HPDE6-E6E7 (cell line): Measurements from ENCODE around the gene TMC6.
"Not testable (repeated sequence)": the region's sequence is repeated elsewhere in the genome, so short reads cannot be mapped to it uniquely, and the experiment has no call there.

Source experiments
- DNase-seq: peaks from one replicate; pipeline ENCODE4 v3.0.0; 2011; ENCODE audit warnings: missing footprints; ENCODE audit errors: extremely low spot score

TMC6 gene

GRCh38 chr17:78159575-78160158 is 31.1 kb upstream of the TMC6 start:
- peak; percentile 85 for DNase-seq

DNA sequence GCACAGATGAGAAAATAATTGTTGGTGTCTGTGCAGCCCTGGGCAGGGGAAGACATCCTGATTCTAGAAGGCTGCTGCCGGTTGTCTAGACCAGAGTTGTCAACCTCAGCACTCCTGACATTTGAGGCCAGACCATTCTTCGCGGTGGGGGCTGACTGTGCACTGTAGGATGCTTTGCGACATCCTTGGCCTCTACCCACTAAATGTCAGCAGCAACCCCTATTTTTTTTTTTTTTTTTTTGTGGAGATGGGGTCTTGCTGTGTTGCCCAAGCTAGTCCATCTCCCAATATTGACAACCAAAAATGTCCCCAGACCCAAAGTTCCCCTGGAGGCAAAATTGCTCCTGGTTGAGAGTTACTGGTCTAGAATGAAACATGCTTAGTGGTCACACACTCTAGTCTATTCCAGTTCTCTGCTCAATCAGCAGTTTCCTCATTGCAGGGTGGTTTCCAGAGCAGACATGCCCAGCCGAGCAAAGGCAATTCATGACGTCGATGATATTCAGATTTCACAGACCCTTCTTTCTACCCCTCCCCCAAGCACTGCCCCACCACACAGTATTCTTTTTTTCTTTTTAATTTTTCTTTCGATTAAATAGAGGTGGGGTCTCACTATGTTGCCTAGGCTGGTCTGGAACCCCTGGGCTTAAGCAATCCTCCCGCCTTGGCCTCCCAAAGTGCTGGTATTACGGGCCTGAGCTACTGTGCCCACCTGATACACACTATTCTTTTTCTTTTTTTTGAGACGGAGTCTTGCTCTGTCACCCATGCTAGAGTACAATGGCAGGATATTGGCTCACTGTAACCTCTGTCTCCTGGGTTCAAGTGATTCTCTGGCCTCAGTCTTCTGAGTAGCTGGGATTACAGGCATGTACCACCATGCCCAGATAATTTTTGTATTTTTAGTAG is 26.6 kb upstream of the TMC6 start:
- no peak for DNase-seq

GRCh38 chr17:78151514-78152008 is 23.0 kb upstream of the TMC6 start:
- DNase-seq, result peak; percentile 70

DNA sequence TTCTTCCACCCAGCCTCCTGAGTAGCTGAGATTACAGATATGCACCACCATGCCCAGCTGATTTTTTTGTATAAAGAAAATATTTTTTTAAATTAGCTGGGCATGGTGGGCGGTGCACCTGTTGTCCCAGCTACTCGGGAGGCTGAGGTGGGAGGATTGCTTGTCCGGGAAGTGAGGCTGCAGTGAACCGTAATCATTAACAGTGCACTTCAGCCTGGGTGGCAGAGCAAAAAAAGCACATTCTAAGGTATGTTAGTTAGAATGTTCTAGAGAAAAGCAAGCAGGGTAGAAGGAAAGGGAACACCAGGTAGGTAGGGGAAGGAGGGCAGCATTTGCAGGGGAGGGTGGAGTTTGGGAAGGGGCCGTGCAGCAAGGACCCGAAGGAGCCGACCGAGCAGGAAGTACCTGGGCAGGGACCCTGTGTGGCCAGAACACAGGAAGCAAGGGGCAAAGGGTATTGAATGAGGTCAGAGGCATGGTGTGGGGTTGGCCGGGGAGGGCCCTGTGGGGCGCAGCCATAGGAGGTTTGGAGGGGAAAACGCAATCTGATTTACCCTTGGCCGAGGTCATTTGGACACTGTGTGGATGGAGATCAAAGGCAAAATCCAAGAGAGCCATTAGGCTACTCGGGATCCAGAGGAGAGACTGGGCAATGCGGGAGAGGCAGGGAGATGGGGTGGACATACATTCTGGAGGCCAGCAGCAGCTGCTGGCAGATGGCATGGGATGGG is 19.9 kb upstream of the TMC6 start:
- DNase-seq, result no peak

DNA sequence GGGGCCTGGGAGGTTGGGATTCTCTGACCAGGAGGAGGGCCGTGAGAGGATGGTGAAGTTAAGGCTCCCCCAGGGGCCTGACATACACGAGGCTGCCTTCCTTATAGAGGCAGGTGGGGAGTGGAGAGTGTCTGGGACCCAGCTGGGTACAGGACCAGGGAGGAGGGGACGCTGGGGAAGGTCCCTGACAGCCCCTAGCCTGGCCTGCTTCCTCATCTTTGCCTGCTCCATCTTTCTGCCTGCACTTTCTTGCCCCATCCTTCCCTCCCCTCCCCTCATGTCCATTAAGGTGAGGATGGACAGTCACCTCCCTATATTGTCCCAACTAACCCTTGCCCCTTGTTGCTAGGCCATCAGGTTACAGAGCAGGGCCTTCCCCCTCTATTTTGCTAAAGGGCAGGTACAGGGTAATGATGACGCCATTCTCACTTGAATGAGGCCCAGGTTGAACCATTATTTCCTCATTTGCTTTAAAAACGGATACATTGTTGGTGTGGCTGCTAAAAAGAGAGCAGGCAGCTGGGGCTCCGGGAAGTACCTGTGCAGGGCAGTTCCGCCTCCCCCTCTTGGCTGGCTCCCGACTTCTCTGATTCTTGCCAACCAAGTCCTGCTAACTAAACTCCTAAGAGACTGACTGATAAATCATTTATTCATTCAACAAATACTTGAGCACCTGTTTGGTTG is 18.9 kb upstream of the TMC6 start:
- DNase-seq, result no peak

DNA sequence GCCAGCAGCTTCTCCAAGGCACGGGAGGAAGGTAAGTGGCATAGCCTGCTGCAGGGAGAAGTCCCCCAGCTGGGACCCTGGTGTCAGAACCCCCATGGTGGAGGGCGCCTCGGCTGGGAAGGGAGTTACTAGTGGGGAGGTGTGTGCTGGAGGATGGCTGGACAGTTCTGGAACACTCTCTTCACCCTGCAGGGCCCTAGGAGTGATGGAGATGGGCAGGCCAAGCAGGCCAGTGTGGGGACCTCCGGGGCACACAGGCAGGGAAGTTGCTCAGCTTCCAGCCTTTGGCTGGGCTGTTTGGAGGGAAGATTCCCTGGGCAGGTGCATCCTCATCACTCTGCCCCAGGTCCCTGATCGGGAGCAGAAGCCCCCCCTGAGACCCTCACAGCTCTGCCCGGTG is 18.3 kb upstream of the TMC6 start:
- DNase-seq, result no peak

- no peak for DNase-seq
Measured at GRCh38 chr17:78146471-78146869, 17.9 kb upstream of the TMC6 start.

- no peak for DNase-seq
Measured at GRCh38 chr17:78144736-78145641, 16.4 kb upstream of the TMC6 start.

- DNase-seq, result no peak
Measured at GRCh38 chr17:78144147-78144719, 15.7 kb upstream of the TMC6 start.

DNA sequence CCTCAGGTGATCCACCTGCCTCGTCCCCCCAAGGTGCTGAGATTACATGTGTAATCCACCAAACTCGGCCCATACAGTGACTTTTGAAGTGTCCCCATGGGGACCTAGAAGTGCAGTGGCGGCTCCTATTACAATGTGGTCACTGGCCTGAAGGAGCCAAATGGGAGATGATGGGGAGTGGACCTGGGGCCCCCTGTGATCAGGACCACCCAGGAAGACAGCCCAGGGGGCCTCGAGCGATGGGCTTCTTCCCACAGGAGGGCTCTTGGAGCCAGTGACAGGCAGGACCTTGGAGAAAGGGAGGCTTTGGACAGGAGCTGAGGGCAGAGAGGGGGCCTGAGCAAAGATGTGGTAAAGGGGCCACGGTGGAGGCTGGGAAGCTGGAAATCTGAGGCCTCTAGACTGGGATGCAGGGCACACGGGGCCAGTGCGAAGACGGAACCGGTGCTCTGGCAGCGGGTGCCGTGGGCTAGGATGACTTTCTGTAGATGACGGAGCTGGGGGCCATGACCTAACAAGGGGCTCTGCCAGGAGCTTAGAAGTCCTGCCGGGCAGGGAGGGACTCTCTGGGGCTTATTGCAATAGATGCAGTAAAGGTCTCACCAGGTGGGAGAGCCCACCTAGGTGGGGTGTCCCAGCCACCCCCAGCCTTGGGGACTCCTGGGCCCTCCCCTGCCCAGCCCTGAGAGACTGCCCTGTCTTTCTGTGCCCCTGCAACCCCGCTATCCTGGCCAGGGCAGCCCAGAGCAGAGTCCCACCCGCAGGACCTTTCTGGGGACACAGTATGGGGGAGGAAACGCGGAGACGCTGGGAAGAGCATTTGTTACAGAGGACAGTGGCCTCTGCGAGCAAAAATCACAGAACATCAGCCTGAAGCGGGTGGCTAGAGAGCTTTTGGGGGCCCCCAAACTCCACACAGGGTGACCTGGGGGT is 14.9 kb upstream of the TMC6 start:
- DNase-seq, result no peak

- DNase-seq, result peak; percentile 93
Measured at GRCh38 chr17:78142119-78142861, 13.7 kb upstream of the TMC6 start.

DNA sequence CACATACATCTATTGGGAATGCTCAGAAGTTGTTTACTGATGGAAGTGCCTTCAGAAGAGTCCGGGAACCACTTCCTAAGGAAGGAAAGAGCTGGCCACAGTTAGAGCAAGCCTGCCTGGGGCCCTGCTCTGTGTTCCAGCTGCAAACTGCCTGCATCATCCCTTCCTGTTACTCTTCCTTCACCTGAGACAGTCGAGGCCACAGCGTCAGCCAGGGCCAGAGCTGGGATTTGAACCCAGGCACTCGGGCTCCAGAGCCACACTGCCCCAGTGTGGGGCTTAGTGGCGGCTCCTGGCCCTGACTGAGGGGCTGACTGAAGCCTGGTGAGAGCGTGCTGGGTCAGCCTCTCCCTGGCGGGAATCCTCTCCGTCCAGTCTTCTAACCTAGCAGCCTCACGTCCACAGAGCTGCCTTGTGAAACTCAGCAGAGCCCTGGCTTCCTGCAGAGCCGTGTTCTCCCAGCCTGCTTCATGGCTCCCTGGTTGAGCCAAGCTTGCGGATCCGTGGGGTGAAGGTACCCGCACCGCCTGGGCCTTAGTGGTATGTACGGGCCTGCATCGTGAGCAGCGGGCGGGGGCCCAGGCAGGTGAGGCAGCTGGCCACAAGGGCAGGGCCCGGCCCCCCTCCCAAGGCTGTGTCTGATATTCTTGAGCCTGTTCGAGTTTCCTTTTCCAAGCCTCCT is 13.0 kb upstream of the TMC6 start:
- DNase-seq, result no peak

DNA sequence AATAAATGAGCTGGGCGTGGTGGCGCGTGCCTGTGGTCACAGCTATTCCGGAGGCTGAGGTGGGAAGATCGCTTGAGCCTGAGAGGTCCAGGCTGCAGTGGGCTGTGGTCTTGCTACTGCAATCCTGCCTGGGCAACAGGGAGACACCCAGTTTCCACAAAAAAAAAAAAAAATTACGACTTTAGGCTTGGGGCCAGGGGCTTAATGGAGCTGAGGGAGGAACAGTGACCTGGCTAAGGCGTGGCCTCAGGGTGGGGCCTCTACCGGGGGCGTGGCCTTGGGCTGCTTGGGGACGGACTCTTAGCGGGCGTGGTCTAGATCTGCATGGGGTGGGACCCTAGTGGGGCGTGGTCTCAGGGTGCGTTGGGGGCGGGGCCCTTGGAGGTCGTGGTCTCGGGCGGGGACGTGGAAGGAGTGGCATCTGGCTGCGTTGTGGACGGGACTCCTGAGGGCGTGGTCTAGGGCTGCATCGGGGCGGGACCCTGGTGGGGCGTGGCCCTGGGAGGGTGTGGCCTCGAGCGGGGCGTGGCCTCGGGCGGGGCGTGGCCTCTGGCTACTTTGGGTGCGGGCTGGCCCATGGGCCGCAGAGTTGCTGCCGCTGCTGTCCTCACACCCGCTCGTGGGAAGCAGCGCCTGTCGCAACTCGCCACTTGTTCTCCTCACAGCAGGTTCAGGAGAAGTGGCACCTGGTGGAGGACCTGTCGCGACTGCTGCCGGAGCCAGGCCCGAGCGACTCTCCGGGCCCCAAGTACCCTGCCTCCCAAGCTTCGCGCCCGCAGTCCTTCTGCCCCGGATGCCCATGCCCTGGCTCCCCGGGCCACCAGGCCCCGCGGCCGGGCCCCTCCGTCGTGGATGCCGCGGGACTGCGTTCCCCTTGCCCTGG is 11.9 kb upstream of the TMC6 start:
- peak; percentile 88 for DNase-seq

- not testable (repeated sequence) for DNase-seq
Measured at GRCh38 chr17:78139861-78140168, 11.3 kb upstream of the TMC6 start.

GRCh38 chr17:78138204-78139060 is 9.9 kb upstream of the TMC6 start:
- no peak for DNase-seq
